Ishikawa (cell line): ENCODE results near the gene CRCP.

Experiments
- CEBPB ChIP-seq: IDR thresholded peaks from 2 replicates; pipeline ENCODE4 v1.6.1; 2012
- RAD21 ChIP-seq: IDR thresholded peaks from 2 replicates; pipeline ENCODE4 v1.6.1; 2012; ENCODE audit warnings: low read depth

DNA sequence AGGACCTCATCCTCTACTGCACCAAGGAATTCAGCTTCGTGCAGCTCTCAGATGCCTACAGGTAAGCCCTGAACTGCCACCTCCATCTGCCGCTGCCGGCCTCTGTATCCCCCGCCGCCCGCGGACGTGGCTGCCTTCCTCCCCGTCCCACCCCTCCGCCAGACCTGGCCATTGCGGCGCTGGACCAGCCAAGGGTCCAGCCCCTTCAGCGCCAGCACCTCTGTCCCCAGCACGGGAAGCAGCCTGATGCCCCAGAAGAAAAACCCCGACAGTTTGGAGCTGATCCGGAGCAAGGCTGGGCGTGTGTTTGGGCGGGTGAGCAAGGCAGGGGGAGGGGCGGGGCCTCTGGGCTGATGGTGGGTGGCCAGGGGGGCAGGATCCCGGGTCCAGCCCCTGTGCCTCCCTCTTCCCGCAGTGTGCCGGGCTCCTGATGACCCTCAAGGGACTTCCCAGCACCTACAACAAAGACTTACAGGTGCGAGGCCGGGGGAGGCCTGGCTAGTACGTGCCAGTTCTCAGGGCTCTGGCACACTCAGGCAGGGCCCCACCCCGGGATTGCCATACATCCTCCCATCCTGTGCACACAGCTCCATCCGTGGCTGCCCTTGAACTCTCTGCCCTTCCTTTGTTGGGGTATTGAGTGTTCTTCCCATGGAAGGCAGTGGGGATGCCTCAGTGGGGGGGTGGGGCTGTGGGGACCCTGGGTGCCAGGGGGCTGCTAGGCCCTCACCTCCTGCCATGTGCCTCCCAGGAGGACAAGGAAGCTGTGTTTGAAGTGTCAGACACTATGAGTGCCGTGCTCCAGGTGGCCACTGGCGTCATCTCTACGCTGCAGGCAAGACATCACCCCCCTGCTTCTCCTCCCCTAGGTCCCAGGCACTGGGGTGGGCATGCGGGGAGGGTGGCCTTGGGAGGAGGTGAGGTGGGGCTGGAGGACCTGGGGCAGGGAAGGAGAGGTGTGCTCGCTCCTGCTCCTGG, 25.5 kb upstream of the CRCP start:
- TF ChIP-seq RAD21 (no peak), CEBPB (no peak)
